DMS153 (cell line): ENCODE measurements around the gene IGLL5.
"Not testable (repeated sequence)": the region's sequence is repeated elsewhere in the genome, so short reads cannot be mapped to it uniquely, and the experiment has no call there.

Experiments
- DNase-seq: peaks from one replicate; lab custom pipeline; 2025; lab: John Stamatoyannopoulos, UW

Gene IGLL5

DNA sequence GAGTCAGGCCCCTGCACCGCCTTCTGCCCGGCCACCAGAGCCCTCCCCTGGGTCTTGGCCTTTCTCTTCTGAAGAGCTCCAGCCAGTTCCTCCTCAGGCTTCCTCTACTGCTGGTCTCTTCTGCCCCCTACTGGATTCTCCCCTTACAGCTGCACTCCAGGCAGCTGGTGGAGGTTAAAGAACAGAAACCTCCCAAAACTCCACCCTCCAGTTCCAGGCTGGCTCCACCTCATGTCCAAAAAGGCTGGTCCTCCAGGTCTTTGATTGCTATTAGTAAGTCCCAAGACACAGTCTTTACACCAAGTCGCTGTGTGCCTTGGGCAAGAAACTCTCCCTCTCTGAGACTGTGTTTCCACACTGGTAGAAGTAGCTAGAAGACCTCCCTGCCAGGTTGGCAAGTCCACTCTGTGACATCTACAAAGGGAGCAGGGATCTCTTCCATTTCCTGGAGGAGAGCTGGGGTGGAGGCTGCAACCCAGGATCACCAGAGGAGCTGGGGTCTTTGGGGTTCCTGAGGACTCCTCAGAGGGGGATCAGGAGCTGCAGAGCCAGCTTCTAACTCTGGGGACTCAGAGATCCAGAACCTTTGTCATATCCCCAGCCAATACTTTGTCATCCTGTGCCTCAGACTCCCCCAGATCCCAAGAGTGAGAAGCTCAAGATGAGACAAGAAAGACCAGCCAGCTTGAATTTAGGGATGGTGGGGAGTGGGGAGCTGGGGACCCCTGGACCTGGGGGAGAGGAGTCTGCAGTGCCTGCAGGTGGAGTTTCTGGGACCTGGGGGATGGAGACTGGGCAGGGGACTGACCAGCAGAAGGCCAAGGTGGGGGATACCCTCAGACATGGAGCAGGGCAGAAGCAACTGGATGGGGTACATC lies 3.4 kb upstream of the IGLL5 start:
- peak; percentile 65 for DNase-seq

GRCh38 chr22:22884888-22885840 lies 2.5 kb upstream of the IGLL5 start:
- no peak for DNase-seq

- DNase-seq = no peak
Measured at GRCh38 chr22:22886546-22886945, 1.1 kb upstream of the IGLL5 start.

DNA sequence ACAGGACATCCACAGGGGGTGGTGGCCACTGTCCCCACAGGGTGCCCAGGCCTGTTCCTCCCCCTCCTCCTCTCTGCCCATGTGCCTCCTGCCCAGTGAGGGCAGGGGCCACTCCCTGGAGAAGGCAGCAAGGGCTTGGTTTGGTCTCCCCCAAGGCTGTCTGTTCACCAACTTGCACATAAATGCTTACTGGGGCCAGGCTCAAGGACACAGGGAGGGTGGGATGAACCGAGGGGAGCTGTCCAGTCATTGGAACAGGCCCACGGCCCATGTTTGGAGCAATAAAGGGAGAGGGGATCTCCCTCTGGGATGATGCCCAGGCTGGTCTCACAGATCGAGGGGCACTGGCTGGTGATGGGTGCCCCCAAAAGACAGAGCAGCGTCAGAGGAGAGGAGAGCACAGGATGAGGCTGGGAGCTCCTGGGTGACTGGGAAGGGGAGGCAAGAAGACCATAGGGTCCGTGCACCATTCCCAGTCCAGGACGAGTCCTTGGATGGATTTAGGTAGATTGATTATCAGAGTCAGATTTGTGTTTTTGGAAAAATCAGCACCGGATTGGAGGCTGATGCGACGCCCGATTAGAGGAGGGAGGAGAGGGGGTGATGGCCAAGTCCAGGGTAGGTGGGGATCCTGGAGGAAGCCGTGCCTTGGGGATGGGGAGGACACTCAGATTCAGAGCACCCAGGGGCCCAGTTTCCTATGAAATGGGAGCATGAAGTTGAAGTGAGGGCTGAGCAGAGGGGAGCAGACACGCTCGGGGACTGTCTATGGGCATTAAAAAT lies 1.1 kb downstream of the IGLL5 start:
- DNase-seq = no peak

GRCh38 chr22:22890085-22890484 lies 2.5 kb downstream of the IGLL5 start:
- no peak for DNase-seq

GRCh38 chr22:22891139-22891621 lies 3.6 kb downstream of the IGLL5 start:
- no peak for DNase-seq

- no peak for DNase-seq
Measured at GRCh38 chr22:22892096-22893052, 4.8 kb downstream of the IGLL5 start.

DNA sequence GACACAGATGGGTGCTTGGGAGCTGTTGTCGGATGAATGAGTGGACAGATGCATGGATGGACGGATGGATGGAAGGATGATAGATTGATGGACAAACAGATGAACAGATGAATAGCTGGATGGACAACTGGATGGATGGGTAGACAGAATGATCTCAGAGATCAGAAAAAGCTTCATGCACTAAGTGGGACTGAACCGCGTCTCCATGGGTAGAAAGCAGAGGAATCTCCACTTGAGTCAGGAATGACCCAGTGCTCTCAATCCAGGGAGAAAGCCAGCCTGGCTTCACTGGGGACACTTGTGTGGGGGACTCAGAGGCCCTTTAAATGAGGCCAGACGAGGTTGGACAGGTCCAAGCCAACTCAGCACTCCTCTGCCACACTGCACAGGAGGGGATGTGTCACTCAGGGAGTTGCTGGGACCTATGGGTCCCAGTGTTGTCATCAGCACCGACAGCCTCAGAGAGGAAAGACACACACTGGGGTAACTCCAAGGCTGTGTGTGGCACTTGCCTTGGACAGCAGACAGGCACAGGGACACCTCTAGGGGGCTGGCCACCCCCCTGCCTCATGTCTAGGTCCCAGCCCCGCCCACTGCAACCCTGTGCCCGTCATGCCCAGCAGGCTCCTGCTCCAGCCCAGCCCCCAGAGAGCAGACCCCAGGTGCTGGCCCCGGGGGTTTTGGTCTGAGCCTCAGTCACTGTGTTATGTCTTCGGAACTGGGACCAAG lies 5.6 kb downstream of the IGLL5 start:
- DNase-seq = no peak

DNA sequence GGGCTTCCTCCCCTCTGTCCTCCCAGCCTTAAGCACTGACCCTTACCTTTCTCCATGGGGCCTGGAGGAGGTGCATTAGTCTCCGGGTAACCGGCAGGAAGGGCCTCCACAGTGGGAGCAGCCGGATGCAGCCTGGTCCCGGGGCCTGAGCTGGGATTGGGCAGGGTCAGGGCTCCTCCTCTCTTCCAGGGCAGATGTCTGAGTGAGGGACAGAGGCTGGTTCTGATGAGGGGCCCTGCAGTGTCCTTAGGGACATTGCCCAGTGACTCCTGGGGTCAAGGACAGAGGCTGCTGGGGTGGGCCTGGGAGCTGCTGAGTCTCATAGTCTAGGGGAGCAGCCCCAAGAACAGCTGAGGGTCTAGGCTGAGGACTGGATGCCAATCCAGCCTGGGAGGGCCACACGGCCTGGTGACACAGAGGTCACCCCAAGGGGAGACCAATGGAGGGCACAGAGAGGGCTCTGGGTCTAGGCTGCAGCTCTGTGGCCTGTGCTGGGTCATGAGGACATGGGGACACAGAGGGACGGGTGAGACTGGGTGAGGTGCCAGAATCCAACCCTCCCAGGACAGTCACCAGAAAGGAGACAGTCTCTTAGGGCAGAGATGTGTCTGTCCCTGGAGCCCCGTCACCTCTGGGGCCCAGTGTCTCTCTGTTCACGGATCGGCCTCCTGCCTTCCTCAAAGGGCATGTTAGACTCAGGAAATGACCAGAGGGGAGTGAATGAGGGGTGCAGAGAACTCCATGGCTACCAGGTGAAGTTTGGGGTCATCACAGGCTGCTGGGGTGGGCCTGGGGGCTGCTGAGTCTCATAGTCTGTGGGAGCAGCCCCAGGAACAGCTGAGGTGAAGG lies 6.5 kb downstream of the IGLL5 start:
- no peak for DNase-seq

GRCh38 chr22:22894740-22895731 lies 7.4 kb downstream of the IGLL5 start:
- no peak for DNase-seq

GRCh38 chr22:22895776-22896445 lies 8.3 kb downstream of the IGLL5 start:
- no peak for DNase-seq

DNA sequence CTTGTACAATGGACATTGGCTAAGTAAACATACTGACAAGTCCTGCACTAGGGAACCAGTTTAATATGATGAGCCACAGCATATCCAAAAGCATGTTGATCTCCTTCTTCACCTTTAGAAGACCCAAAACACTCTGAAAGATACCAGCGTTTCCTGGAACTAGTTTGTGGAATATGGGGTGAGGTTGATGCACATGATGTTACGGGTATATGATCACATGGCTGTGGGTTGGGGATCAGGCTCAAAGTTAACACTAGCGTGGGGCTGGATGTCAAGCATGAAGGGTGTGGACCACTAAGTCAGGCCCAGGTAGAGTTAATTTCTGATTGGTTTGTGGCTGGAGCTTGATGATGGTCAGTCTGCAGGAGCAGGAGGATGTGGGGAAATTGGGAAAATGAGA lies 9.0 kb downstream of the IGLL5 start:
- no peak for DNase-seq

GRCh38 chr22:22897091-22897490 lies 9.5 kb downstream of the IGLL5 start:
- no peak for DNase-seq

DNA sequence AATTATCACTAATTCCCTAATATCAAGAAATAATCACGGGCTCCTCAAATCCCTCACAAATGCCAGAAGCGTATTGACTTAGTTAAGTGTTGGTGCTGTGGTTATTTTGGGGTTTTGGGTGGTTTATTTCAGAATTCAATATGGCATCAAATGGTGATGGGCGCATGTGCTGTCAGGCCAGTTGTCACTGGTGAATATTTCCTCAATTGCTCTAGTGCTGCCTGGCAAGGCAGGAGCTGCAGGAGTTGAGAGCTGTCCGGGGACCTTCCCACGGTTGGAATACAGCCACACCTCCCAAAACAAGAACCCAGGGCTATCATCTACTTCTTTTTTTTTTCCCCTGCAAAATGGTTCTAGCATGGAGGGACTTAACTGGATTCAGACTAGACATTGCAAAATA lies 10.3 kb downstream of the IGLL5 start:
- DNase-seq = no peak

DNA sequence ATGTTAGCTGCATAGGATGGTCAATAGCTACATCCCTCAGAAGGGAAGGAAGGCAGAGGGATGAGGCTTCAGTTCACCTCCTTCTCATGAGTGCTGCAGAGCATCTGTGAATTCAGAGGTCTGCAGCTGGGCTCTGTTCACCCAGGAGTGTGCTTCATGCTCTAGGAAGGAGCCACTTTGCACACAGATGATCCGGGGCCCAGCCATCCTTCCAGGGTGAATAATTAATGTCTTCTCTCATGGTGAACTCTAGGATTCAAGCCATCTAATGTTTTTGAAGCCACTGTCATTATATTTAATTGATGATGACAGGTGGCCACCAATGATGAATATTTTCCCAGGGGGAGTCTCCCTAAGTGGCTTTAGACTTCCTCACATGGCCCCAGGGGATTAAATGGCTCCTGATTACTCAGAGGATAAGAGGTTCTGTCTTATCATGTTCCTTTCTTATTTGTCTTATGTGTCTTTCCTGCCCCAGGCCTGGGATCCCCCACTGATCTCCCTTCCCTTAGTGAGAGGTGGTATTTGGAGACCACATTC lies 10.9 kb downstream of the IGLL5 start:
- not testable (repeated sequence) for DNase-seq

DNA sequence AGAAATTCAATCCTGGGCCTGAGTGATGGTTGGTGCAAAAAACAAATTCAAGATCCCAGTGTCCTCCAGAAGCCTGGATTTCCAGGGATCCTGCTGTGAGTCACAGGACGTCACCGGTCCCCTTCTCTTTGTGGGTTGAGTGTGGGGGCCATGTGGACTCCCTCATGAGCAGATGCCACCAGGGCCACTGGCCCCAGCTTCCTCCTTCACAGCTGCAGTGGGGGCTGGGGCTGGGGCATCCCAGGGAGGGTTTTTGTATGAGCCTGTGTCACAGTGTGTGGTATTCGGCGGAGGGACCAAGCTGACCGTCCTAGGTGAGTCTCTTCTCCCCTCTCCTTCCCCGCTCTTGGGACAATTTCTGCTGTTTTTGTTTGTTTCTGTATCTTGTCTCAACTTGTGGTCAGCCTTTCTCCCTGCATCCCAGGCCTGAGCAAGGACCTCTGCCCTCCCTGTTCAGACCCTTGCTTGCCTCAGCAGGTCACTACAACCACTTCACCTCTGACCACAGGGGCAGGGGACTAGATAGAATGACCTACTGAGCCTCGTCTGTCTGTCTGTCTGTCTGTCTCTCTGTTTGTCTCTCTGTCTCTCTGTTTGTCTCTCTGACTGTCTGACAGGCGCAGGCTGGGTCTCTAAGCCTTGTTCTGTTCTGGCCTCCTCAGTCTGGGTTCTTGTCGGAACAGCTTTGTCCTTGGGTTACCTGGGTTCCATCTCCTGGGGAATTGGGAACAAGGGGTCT lies 11.9 kb downstream of the IGLL5 start:
- DNase-seq = not testable (repeated sequence)
